ENCODE results near the gene PTRH2.

PTRH2 gene

GRCh38 chr17:59716427-59716826, 9.2 kb upstream of the PTRH2 start:
- DNase-seq: no peak

- no peak for DNase-seq
Measured at GRCh38 chr17:59714255-59714654, 7.0 kb upstream of the PTRH2 start.

GRCh38 chr17:59712862-59713261, 5.6 kb upstream of the PTRH2 start:
- DNase-seq: no peak

GRCh38 chr17:59711936-59712335, 4.7 kb upstream of the PTRH2 start:
- no peak for DNase-seq

GRCh38 chr17:59707971-59708430, 771 bp upstream of the PTRH2 start:
- DNase-seq: no peak

- DNase-seq: no peak
Measured at GRCh38 chr17:59702304-59702703, 4.9 kb downstream of the PTRH2 start.

- no peak for DNase-seq
Measured at GRCh38 chr17:59699786-59700185, 7.4 kb downstream of the PTRH2 start.

- no peak for DNase-seq
Measured at GRCh38 chr17:59699218-59699617, 8.0 kb downstream of the PTRH2 start.

GRCh38 chr17:59698143-59698542, 9.1 kb downstream of the PTRH2 start:
- no peak for DNase-seq

- DNase-seq: no peak
Measured at GRCh38 chr17:59696682-59697277, 10.4 kb downstream of the PTRH2 start.

- DNase-seq: no peak
Measured at GRCh38 chr17:59695945-59696681, 11.1 kb downstream of the PTRH2 start.

GRCh38 chr17:59694344-59694743, 12.9 kb downstream of the PTRH2 start:
- no peak for DNase-seq

- DNase-seq: no peak
Measured at GRCh38 chr17:59693582-59693981, 13.6 kb downstream of the PTRH2 start.

- DNase-seq: no peak
Measured at GRCh38 chr17:59688496-59688895, 18.7 kb downstream of the PTRH2 start.

GRCh38 chr17:59688008-59688407, 19.2 kb downstream of the PTRH2 start:
- no peak for DNase-seq

- DNase-seq: no peak
Measured at GRCh38 chr17:59684967-59685366, 22.3 kb downstream of the PTRH2 start.

- DNase-seq: no peak
Measured at GRCh38 chr17:59683283-59683682, 23.9 kb downstream of the PTRH2 start.

- no peak for DNase-seq
Measured at GRCh38 chr17:59680314-59680713, 26.9 kb downstream of the PTRH2 start.

- no peak for DNase-seq
Measured at GRCh38 chr17:59678918-59679317, 28.3 kb downstream of the PTRH2 start.

- DNase-seq: no peak
Measured at GRCh38 chr17:59676716-59677115, 30.5 kb downstream of the PTRH2 start.

GRCh38 chr17:59675231-59675630, 32.0 kb downstream of the PTRH2 start:
- no peak for DNase-seq

GRCh38 chr17:59671386-59671785, 35.8 kb downstream of the PTRH2 start:
- no peak for DNase-seq

- DNase-seq: no peak
Measured at GRCh38 chr17:59669944-59670343, 37.3 kb downstream of the PTRH2 start.

- no peak for DNase-seq
Measured at GRCh38 chr17:59669411-59669810, 37.8 kb downstream of the PTRH2 start.

- no peak for DNase-seq
Measured at GRCh38 chr17:59668816-59669215, 38.4 kb downstream of the PTRH2 start.
